Measurements from ENCODE around the gene UNC5A.

Gene UNC5A

DNA sequence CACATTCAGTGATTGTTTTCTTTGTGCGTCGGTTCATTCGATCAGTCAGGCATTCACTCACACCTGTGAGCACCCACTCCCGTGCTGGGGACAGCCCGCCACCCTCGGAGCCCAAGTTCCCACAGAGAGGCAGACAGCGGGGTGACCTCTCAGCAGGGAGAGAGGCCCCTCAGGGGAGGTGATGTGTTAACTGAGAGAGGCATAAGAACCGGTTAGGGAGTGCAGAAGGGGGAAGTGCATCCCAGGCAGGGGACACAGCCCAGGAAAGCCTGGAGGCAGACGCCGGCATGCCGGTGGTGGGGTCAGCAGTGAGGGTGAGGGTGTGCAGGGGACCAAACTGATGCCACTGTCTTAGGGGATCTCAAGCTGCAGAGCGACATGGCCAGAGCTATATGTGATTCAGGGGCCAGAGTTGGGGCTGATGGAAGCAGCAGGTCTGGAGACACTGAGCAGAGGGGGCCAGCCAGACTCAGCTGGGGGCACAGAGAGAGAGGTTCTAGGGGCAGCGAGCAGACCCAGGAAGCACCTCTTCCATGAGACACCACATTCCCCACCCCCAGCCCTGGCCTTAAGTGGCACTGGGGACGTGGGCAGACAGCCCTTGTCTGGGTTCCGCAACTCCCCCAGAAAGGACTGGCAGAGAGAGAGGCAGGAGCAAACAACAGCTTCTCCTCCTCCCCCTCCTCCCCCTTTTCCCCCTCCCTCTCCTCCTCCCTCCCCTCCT is 52.8 kb downstream of the UNC5A start:
- TF ChIP-seq, protein P1, sequence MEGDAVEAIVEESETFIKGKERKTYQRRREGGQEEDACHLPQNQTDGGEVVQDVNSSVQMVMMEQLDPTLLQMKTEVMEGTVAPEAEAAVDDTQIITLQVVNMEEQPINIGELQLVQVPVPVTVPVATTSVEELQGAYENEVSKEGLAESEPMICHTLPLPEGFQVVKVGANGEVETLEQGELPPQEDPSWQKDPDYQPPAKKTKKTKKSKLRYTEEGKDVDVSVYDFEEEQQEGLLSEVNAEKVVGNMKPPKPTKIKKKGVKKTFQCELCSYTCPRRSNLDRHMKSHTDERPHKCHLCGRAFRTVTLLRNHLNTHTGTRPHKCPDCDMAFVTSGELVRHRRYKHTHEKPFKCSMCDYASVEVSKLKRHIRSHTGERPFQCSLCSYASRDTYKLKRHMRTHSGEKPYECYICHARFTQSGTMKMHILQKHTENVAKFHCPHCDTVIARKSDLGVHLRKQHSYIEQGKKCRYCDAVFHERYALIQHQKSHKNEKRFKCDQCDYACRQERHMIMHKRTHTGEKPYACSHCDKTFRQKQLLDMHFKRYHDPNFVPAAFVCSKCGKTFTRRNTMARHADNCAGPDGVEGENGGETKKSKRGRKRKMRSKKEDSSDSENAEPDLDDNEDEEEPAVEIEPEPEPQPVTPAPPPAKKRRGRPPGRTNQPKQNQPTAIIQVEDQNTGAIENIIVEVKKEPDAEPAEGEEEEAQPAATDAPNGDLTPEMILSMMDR (IDR thresholded peaks at IDR 0.05), result no peak
- Histone ChIP-seq H3K4me3 (no peak overlapping the region), H3K27ac (no peak overlapping the region)
- DNase-seq (ENCODE audit: low spot score), result no peak

- no peak overlapping the region for H3K27ac ChIP-seq
- TF ChIP-seq, protein P1 (IDR thresholded peaks at IDR 0.05), result no peak
Observed at GRCh38 chr5:176863765-176864098, 53.4 kb downstream of the UNC5A start.

DNA sequence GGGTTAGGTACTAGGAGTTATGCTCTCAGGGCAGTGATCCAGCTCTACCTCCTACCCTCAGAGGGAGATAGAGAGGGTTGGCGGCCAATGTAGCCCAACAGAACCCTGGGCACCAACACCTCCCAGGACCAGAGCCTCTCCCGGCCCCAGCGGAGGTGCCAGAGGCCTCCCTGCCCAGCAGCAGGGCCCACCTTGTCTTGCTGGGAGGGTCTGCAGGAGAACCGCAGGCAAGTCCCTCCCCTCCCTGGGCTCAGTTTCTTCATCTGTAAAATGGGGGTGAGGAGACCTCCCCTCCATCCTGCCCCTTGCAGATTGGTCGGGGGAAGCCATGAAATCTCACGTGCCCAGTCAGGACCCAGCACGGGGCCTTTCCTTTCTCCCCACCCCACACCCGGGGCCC is 54.4 kb downstream of the UNC5A start:
- TF ChIP-seq, protein P1 (IDR thresholded peaks at IDR 0.05), result no peak
- no peak for DNase-seq (ENCODE audit: low spot score)

More at GRCh38 chr5:176863765-176864098, 53.4 kb downstream of the UNC5A start:
- DNase-seq (ENCODE audit: low spot score), result no peak
- no peak overlapping the region for H3K4me3 ChIP-seq

GRCh38 chr5:176865964-176866363 is 55.6 kb downstream of the UNC5A start:
- TF ChIP-seq, protein P1 (IDR thresholded peaks at IDR 0.05), result no peak
- Histone ChIP-seq H3K27ac (no peak overlapping the region), H3K4me3 (no peak overlapping the region)
- DNase-seq (ENCODE audit: low spot score), result no peak

More for the DNA sequence above, 54.4 kb downstream of the UNC5A start:
- Histone ChIP-seq H3K4me3 (no peak overlapping the region), H3K27ac (no peak overlapping the region)

- DNase-seq (ENCODE audit: low spot score), result no peak
- Histone ChIP-seq H3K4me3 (no peak overlapping the region), H3K27ac (no peak overlapping the region)
- TF ChIP-seq, protein P1 (IDR thresholded peaks at IDR 0.05), result no peak
Observed at GRCh38 chr5:176866707-176867310, 56.5 kb downstream of the UNC5A start.

DNA sequence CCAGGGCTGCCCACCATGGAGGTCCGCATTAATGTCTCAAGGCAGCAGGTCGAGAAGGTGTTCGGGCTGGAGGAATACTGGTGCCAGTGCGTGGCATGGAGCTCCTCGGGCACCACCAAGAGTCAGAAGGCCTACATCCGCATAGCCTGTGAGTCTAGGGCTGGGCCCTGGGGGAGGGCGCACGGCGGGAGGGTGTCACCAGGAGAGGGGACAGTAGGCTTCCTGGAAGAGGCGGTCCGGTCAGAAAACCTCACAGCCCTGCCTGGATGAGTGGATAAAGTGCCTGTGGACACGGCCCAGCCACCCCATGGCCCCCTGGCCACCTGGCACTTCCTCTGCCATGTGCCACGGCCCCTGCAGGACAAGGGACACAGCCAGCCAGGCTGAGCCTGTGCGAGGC is 57.8 kb downstream of the UNC5A start:
- no peak for DNase-seq (ENCODE audit: low spot score)
- Histone ChIP-seq H3K27ac (no peak overlapping the region), H3K4me3 (no peak overlapping the region)
- TF ChIP-seq, protein P1 (IDR thresholded peaks at IDR 0.05), result no peak

DNA sequence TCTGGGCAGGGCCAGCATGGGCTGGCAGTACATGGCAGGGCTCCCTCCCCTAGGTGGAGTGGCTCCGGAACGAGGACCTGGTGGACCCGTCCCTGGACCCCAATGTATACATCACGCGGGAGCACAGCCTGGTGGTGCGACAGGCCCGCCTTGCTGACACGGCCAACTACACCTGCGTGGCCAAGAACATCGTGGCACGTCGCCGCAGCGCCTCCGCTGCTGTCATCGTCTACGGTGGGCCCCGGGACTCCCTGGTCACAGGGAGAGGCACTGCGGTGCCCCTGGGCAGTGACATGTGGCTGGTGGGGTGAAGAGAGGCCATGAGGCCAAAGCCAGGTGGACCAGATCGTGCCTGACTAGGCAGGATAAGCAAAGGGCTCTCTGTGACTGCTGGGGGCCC is 58.4 kb downstream of the UNC5A start:
- TF ChIP-seq, protein P1 (IDR thresholded peaks at IDR 0.05), result no peak
- Histone ChIP-seq H3K27ac (no peak overlapping the region), H3K4me3 (no peak overlapping the region)
- no peak for DNase-seq (ENCODE audit: low spot score)
